Osteocyte (in vitro differentiated cells): Measurements from ENCODE around the gene PDE11A. TPM values are rescaled to one million over a fixed set of nuclear protein-coding genes. Genes with fewer than 3 reads are reported as not detected.

Source experiments
- DNase-seq: peaks from one replicate; pipeline ENCODE4 v3.0.0; 2021; ENCODE audit warnings: mixed read lengths; ENCODE audit not compliant: unreplicated experiment; ENCODE audit errors: extremely low spot score
- H3K27ac Mint-ChIP-seq: one replicate; pipeline ENCODE4 v1.8.0; 2021; ENCODE audit warnings: mild to moderate bottlenecking, mixed read lengths; ENCODE audit not compliant: unreplicated experiment
- H3K27me3 Mint-ChIP-seq: one replicate; pipeline ENCODE4 v1.8.0; 2021; ENCODE audit warnings: mixed read lengths; ENCODE audit not compliant: unreplicated experiment
- H3K36me3 Mint-ChIP-seq: one replicate; pipeline ENCODE4 v1.8.0; 2021; ENCODE audit warnings: mixed read lengths; ENCODE audit not compliant: unreplicated experiment
- H3K4me1 Mint-ChIP-seq: one replicate; pipeline ENCODE4 v1.8.0; 2021; ENCODE audit warnings: mixed read lengths; ENCODE audit not compliant: unreplicated experiment
- H3K4me3 Mint-ChIP-seq: one replicate; pipeline ENCODE4 v1.8.0; 2021; ENCODE audit warnings: mild to moderate bottlenecking, moderate library complexity, mixed read lengths; ENCODE audit not compliant: unreplicated experiment
- H3K9me3 Mint-ChIP-seq: one replicate; pipeline ENCODE4 v1.8.0; 2021; ENCODE audit warnings: mixed read lengths; ENCODE audit not compliant: unreplicated experiment
- CTCF ChIP-seq: fragments of 200-600 bp; sonication (generic); IDR thresholded peaks from 2 replicates; pipeline ENCODE4 v1.5.0; 2021; ENCODE audit warnings: antibody characterized with exemption, mild to moderate bottlenecking, moderate library complexity
- total RNA-seq: library from RNA; stranded (reverse); gene quantifications from 2 replicates; pipeline ENCODE4 v1.2.1, GENCODE V29; 2021

The PDE11A gene
- total RNA-seq, 1 donor from 2014 or later, result 0.05 TPM

- peaks cover 9% of the 10 kb centered on the region for H3K4me1 Mint-ChIP-seq
- no peaks in the 10 kb centered on the region for H3K9me3 Mint-ChIP-seq
- TF ChIP-seq CTCF, result no peak
- H3K36me3 Mint-ChIP-seq, result no peaks in the 10 kb centered on the region
- no peak overlapping the region for H3K4me3 Mint-ChIP-seq
- peaks cover 14% of the 10 kb centered on the region for H3K27me3 Mint-ChIP-seq
- DNase-seq, result no peak
- H3K27ac Mint-ChIP-seq, result no peak overlapping the region
Measured at GRCh38 chr2:178108176-178108575, 35.6 kb upstream of the PDE11A start.

GRCh38 chr2:178106053-178106452 is 33.5 kb upstream of the PDE11A start:
- Mint-ChIP-seq H3K27ac (no peak overlapping the region), H3K4me3 (no peak overlapping the region), H3K27me3 (peaks cover 14% of the 10 kb centered on the region), H3K9me3 (no peaks in the 10 kb centered on the region), H3K36me3 (no peaks in the 10 kb centered on the region), H3K4me1 (no peaks in the 10 kb centered on the region)
- DNase-seq, result no peak
- no peak for TF ChIP-seq CTCF

- no peaks in the 10 kb centered on the region for H3K4me1 Mint-ChIP-seq
- DNase-seq, result no peak
- H3K27me3 Mint-ChIP-seq, result peaks cover 17% of the 10 kb centered on the region
- no peak for TF ChIP-seq CTCF
- H3K36me3 Mint-ChIP-seq, result no peaks in the 10 kb centered on the region
- no peak overlapping the region for H3K27ac Mint-ChIP-seq
- no peaks in the 10 kb centered on the region for H3K9me3 Mint-ChIP-seq
- H3K4me3 Mint-ChIP-seq, result no peak overlapping the region
Measured at GRCh38 chr2:178105566-178105965, 33.0 kb upstream of the PDE11A start.

- Mint-ChIP-seq H3K27ac (no peak overlapping the region), H3K36me3 (no peaks in the 10 kb centered on the region), H3K27me3 (peaks cover 8% of the 10 kb centered on the region), H3K9me3 (no peaks in the 10 kb centered on the region), H3K4me3 (no peak overlapping the region), H3K4me1 (no peaks in the 10 kb centered on the region)
- DNase-seq, result no peak
- no peak for TF ChIP-seq CTCF
Measured at GRCh38 chr2:178101321-178102079, 28.9 kb upstream of the PDE11A start.

- H3K4me1 Mint-ChIP-seq, result no peaks in the 10 kb centered on the region
- no peak overlapping the region for H3K4me3 Mint-ChIP-seq
- H3K9me3 Mint-ChIP-seq, result no peaks in the 10 kb centered on the region
- DNase-seq, result no peak
- H3K27ac Mint-ChIP-seq, result no peak overlapping the region
- TF ChIP-seq CTCF, result no peak
- H3K27me3 Mint-ChIP-seq, result peaks cover 7% of the 10 kb centered on the region
- no peaks in the 10 kb centered on the region for H3K36me3 Mint-ChIP-seq
Measured at GRCh38 chr2:178093471-178093870, 20.9 kb upstream of the PDE11A start.
